ENCODE results near the gene SLIT3. TPM values are rescaled to one million over a fixed set of nuclear protein-coding genes. Genes with fewer than 3 reads are reported as not detected.

SLIT3 gene
- total RNA-seq, 1 experiment from 2014 or later: 0.92 TPM

DNA sequence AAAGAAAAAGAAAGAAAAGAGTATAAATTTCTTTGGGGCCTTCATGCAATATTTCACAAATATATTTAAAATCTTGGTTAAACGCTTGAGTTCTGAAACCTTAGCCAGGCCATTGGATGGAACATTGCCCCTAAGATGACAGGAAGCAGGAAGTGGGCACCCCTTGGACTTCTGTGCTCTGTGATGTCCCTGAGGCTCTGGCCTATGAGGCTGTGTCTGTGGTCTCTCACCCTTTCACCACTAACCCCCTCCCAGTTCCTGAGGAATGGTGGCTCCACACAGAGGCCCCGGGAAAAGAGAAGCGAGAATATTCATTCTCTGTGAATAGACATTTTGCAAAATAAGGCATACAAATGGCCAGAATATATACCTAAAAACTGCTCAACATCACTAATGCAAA is 401.3 kb downstream of the SLIT3 start:
- H3K14ac ChIP-seq (ENCODE audit: insufficient read depth, low read length): no peak overlapping the region
- H2AK5ac ChIP-seq (ENCODE audit: insufficient read length, low read length): no peak overlapping the region
- no peak for DNase-seq
- H2BK12ac ChIP-seq (ENCODE audit: insufficient read length, low read depth, low read length): no peak overlapping the region
- peaks cover 3 to 4% of the 10 kb centered on the region in 2 experiments; a peak in 2 of 4 replicates for H3K4me1 Mint-ChIP-seq
- H2BK20ac ChIP-seq (ENCODE audit: low read depth, low read length, poor library complexity, severe bottlenecking): no peak overlapping the region
- H3K4ac ChIP-seq (ENCODE audit: low read depth, low read length): no peak overlapping the region
- H3K56ac ChIP-seq (ENCODE audit: insufficient read length, low read depth, low read length): no peak overlapping the region
- no peaks in the 10 kb centered on the region for H3K9me3 ChIP-seq (ENCODE audit: control insufficient read depth, low read depth, low read length)
- H3K27ac Mint-ChIP-seq: no peak overlapping the region; a peak in 1 of 7 replicates
- no peak overlapping the region for H4K5ac ChIP-seq (ENCODE audit: insufficient read length, low read depth, low read length)
- no peak overlapping the region for H2BK15ac ChIP-seq (ENCODE audit: low read depth, low read length)
- H3K9ac ChIP-seq (ENCODE audit: extremely low read depth, insufficient read length, low read length): no peak overlapping the region
- no peak overlapping the region for H4K8ac ChIP-seq (replicated peaks; ENCODE audit: insufficient read length, low read depth, low read length)
- H3K27me3 Mint-ChIP-seq (ENCODE audit: low read depth): peaks cover 4% of the 10 kb centered on the region
- H2BK5ac ChIP-seq (ENCODE audit: insufficient read length, low read length): no peak overlapping the region
- H3K36me3 Mint-ChIP-seq (ENCODE audit: insufficient read depth in 1 of 3, low read depth in 3 of 3): no peaks in the 10 kb centered on the region
- H3K79me1 ChIP-seq (ENCODE audit: insufficient read depth, low read depth, low read length, poor library complexity, severe bottlenecking): no peaks in the 10 kb centered on the region
- H3K4me2 ChIP-seq (ENCODE audit: insufficient read depth, insufficient read length, low read length): no peak overlapping the region
- no peak overlapping the region for H3K23ac ChIP-seq (ENCODE audit: insufficient read length, low read depth, low read length)
- no peaks in the 10 kb centered on the region for H3K27me3 ChIP-seq (ENCODE audit: insufficient read depth, low read length)
- H3K4me1 ChIP-seq (ENCODE audit: insufficient read depth, low read length): no peaks in the 10 kb centered on the region
- TF ChIP-seq, protein P1, sequence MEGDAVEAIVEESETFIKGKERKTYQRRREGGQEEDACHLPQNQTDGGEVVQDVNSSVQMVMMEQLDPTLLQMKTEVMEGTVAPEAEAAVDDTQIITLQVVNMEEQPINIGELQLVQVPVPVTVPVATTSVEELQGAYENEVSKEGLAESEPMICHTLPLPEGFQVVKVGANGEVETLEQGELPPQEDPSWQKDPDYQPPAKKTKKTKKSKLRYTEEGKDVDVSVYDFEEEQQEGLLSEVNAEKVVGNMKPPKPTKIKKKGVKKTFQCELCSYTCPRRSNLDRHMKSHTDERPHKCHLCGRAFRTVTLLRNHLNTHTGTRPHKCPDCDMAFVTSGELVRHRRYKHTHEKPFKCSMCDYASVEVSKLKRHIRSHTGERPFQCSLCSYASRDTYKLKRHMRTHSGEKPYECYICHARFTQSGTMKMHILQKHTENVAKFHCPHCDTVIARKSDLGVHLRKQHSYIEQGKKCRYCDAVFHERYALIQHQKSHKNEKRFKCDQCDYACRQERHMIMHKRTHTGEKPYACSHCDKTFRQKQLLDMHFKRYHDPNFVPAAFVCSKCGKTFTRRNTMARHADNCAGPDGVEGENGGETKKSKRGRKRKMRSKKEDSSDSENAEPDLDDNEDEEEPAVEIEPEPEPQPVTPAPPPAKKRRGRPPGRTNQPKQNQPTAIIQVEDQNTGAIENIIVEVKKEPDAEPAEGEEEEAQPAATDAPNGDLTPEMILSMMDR (conservative IDR thresholded peaks at IDR 0.05): no peak
- H3K23me2 ChIP-seq (ENCODE audit: insufficient read length, low read depth, low read length, poor library complexity, severe bottlenecking): no peaks in the 10 kb centered on the region
- WGBS (ENCODE audit: extremely low coverage, insufficient read length, low lambda C conversion rate): no CpG with 5 or more reads among the region's 3 CpGs
- no peak overlapping the region for H2BK120ac ChIP-seq (ENCODE audit: low read depth, low read length, poor library complexity, severe bottlenecking)
- no peak overlapping the region for H3K27ac ChIP-seq (ENCODE audit: insufficient read length, low read depth, low read length)
- no peak overlapping the region for H2AFZ ChIP-seq (ENCODE audit: low read length)
- H3K18ac ChIP-seq (ENCODE audit: insufficient read length, low read depth, low read length): no peak overlapping the region
- H3T11ph ChIP-seq (ENCODE audit: low read length): no peak overlapping the region
- H3K9me3 Mint-ChIP-seq: no peaks in the 10 kb centered on the region; a peak in 1 of 5 replicates
- no peak overlapping the region for H4K91ac ChIP-seq (ENCODE audit: insufficient read length, low read depth, low read length)
- H4K20me1 ChIP-seq (ENCODE audit: control insufficient read depth, insufficient read depth, insufficient read length): no peaks in the 10 kb centered on the region
- H3K79me2 ChIP-seq (ENCODE audit: insufficient read depth, low read length): no peaks in the 10 kb centered on the region
- H3K4me3 Mint-ChIP-seq: no peak overlapping the region
